NOMO-1 treated with dmso at 0.1 percent for 144 hours (cell line): ENCODE data around the gene PRSS56.

Experiments
- DNase-seq: peaks from one replicate; lab custom pipeline; 2025; ENCODE audit not compliant: unreplicated experiment; lab: John Stamatoyannopoulos, UW

The PRSS56 gene

DNA sequence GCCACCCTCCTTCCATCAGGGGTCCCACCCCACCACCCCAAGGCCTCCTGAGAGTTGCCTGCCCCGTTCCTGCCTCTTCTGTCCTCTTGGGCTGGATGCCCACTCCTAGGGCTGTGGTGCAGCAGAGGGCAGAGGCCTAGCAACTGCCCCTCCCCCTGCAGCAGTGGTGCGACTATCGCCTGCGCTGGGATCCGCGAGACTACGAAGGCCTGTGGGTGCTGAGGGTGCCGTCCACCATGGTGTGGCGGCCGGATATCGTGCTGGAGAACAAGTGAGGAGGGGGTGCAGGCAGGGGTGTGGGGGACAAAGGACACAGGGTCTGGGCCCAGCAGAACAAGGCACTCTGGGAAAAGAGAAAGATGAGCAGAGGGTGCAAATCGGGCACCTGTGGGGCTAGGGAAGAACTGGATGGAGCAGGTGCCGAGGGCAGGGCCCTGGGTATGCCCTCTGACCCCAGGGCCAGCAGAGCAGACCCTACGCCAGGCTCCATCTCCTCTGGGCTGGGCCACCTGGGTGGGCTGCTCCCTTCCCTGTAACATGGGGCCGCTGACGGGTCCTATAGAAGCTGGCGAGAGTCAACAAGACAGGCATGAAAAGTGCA, 20.4 kb downstream of the PRSS56 start:
- DNase-seq: no peak

- DNase-seq: no peak
Observed at GRCh38 chr2:232541195-232541960, 21.2 kb downstream of the PRSS56 start.

- DNase-seq: no peak
Observed at GRCh38 chr2:232541961-232542714, 21.9 kb downstream of the PRSS56 start.

GRCh38 chr2:232542715-232543467, 22.7 kb downstream of the PRSS56 start:
- no peak for DNase-seq

DNA sequence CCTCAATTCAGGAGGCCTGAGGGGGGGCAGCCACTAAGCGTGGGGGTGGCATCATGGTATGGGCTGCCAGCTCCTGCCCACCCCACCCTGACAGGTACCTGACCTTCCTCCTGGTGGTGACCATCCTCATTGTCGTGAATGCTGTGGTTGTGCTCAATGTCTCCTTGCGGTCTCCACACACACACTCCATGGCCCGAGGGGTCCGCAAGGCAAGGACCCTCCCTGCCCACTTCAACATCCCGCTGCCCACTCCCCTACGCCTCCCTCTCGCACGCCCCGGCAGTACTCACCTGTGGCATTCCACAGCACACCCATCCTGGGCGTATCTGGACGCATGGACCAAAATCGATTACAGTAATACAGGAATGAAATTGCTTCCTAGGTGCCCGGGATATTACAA, 23.3 kb downstream of the PRSS56 start:
- no peak for DNase-seq

GRCh38 chr2:232543928-232544631, 23.9 kb downstream of the PRSS56 start:
- no peak for DNase-seq

DNA sequence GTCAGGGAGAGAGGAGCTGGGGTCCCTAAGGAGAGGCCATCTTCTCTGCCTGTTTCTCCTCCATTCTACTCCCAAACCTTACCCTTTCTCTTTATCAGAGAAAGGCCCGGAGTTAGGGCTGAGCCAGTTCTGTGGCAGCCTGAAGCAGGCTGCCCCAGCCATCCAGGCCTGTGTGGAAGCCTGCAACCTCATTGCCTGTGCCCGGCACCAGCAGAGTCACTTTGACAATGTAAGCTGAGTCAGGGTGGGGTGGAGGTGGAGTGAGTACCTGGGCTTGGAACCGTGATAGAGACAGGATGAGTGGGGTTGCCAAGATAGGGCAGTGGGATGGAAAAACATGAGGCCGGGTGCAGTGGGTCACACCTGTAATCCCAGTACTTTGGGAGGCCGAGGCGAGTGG, 24.5 kb downstream of the PRSS56 start:
- DNase-seq: no peak

DNA sequence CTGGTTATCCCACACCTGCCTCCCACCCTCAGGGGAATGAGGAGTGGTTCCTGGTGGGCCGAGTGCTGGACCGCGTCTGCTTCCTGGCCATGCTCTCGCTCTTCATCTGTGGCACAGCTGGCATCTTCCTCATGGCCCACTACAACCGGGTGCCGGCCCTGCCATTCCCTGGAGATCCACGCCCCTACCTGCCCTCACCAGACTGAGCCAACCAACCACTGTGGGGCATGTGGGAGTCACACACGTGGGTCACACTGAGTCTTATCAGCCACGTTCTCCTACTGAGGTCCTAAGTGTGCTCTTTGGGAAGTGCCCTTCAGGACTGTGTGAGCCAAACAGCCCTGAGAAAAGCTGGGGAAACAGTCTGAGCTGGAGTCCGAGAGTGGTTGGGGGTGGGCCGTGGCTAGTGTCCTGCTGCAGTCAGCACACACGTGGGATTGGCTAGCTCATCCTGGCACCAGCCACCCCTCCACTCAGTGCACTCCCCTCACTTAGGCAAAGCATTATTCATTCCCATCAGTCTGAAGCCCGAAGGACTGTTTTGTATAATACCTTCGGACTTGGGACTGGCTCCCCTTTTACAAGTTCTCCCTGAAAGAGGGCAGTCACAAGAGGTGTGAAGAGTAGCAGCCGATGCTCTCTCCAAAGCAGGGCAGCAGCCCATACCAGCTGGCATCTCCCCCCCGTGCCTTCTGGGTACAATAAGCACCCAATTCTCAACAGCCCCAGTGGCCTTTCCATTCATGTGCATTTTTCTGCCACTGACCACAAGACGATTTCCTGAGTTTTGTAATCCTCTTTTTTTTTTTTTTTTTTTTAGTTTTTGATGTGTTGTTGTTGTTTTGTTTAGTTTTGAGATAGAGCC, 25.6 kb downstream of the PRSS56 start:
- no peak for DNase-seq

- DNase-seq: no peak
Observed at GRCh38 chr2:232547991-232548390, 27.8 kb downstream of the PRSS56 start.

DNA sequence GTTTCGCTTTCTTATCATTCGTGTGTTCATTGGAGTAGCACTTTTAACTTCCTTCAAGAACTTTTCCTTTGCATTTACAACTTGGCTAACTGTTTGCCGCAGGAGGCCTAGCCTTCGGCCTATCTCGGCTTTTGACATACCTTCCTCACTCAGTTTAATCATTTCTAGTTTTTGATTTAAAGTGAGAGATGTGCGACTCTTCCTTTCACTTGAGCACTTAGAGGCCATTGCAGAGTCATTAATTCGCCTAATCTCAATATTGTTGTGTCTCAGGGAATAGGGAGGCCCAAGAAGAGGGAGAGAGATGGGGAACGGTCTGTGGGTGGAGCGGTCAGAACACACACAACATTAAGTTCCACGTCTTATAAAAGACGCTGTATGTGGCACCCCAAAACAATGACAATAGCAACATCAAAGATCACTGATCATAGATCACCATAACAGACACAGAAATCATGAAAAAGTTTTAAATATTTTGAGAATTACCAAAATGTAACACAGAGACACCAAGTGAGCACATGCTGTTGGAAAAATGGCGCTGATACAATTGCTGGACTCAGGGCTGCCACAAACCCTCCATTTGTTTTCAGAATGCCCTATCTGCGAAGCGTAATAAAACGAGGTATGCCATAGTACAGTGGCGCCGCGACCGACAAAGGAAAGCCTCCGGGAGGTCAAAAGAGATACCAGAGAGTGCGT, 29.6 kb downstream of the PRSS56 start:
- DNase-seq: no peak

DNA sequence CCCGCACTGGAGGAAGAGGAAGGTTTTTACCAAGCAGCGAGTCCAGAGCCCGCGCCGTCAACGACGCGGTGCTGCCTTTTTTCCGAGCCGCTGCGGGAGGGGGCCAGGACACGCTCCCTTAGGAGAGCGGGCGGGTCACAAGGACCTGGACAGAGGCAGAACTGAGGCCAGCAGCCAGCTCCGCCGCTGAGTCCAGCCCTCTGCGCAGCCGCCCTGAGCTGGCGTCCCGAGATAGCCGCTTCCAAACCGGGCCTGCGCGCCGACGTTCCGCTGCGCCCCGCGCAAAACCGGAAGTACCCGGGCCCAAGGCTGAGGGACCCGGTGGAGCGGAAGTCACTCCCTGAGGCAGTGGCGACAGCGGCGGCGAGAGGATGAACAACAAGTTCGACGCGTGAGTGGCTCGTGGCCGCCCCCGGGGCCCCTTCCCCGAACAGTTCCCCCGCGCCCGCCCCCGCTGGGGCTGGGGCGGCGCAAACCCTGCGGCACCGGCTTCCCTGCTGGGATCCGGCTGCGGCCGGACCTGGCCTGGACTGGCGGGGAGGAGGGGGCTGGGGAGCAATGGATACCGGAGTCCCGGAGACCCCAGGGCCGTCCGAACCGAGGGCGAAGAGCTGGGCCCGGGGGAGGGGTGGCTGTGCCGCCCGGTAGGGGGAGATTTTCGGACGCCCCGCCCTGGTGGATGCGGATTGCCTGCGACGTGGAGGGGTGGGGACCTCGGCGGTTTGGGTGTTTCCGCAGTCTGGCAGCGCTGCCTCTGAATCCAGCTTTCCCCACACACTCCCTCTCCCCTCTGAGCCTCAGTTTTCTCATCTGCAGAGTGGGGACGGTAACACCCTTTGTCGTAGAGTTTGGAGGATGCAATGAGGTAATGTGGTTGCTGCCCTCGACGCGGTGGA, 30.4 kb downstream of the PRSS56 start, which contains the start of the genes EIF4E2 and TIGD1:
Gene EIF4E2, plus strand, starts transcription at position 336 of the 896 bp plus-strand sequence. Its CDS starts 36 bp downstream, at position 372.
Gene TIGD1, minus strand, starts transcription at position 204 of the 896 bp plus-strand sequence. CDS start 675 bp downstream, outside the sequence.
- DNase-seq: peak; percentile 86

DNA sequence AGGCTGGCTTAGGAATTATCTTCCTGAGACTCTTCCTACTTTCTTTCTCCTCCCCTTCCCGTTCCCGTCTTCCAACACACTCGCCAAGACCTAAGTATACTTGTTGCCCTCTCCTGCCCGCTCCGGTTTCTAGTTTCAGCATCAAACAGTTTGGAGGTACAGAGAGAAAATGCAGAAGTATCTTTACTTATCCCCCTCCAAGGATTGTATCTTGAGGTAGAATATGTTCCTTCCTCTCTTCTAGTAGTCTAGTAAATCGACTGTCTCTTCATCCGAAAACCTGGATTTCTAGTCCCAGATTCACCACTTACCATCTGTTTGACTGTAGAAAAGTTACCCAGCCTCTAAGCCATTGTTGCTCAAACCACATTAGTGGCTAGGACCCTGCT, 31.1 kb downstream of the PRSS56 start:
- DNase-seq: peak; percentile 39

DNA sequence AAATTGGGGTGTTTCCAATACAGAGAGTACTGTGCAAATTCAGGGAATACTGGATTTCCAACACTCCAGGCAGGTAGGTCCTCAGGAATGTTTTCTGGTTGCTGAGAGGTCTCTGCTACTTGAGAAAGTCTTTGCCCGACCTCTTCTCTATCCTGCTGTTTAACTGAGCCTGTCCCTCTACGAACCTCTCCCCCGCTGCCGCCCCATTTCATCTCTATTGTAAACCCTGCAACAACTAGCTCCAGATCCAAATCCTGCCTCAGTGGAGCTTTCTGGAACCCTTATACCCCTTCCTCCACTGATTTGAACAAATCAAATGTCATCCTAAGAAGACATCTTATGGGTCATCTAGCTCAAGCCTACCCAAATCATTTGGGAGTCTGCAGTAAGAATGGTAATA, 31.6 kb downstream of the PRSS56 start:
- DNase-seq: no peak

DNA sequence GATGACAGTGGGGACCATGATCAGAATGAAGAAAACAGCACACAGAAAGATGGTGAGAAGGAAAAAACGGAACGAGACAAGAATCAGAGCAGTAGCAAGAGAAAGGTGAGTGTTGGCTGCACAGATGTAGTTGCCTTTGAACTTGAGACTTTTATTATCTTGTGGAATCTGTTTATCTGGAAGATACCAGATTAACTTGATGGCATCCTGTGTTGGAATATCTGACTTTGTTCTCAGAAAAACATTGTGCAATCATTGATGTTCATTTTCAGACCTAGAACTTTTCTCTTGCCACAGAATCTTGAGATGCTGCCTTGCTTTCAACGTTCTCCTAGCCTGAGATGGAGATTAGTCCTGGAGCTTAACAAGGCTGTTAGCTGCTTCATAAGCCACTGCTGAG, 36.2 kb downstream of the PRSS56 start:
- no peak for DNase-seq

- no peak for DNase-seq
Observed at GRCh38 chr2:232562515-232563151, 42.4 kb downstream of the PRSS56 start.

DNA sequence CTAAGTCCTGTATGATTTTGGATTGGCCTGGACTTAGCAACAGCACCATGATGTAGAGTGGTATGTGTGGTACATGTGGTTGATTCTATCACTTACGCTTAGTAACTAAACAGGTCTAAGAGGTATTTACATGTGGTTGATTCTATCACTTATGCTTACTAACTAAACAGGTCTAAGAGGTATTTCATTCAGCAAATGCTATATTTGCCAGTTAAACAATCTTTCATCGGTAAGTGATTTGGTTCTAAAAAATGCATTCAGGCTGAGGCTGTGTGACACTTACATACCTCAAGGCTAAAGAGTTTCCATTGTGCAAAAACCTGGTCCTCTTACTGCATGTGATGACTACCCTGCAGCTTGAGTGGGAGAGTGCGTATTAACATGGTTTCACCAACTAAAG, 43.4 kb downstream of the PRSS56 start:
- DNase-seq: no peak

GRCh38 chr2:232567721-232568120, 47.5 kb downstream of the PRSS56 start:
- no peak for DNase-seq
